Measurements from ENCODE around the gene OR52I2. TPM values are rescaled to one million over a fixed set of nuclear protein-coding genes. Genes with fewer than 3 reads are reported as not detected.

OR52I2 gene
- total RNA-seq, 4 donors from 2014 or later, result not detected

GRCh38 chr11:4642043-4642442, 60.5 kb downstream of the OR52I2 start:
- no peak for ATAC-seq (ENCODE audit: low FRiP score)
- DNase-seq (ENCODE audit: low spot score), result no peak
- TF ChIP-seq CTCF (IDR thresholded peaks at IDR 0.05), result no peak

Other genes with a start within 250 kb of the OR52I2 start
- gene OR52B4, start 213.4 kb upstream of the OR52I2 start, total RNA-seq, result not detected
- 10 to 100 TPM; 14.1 to 30.6 (median 17.3) TPM for gene TRIM21, start 188.0 kb upstream of the OR52I2 start, total RNA-seq
- gene OR52K2, start 132.4 kb upstream of the OR52I2 start, total RNA-seq, result not detected
- under 1 TPM in 1 of 4 donors, not detected in 3; 0.46 TPM for gene OR52K1, start 99.1 kb upstream of the OR52I2 start, total RNA-seq
- gene OR52M1, start 36.6 kb upstream of the OR52I2 start, total RNA-seq, result not detected
- not detected for gene OR52I1, start 12.3 kb downstream of the OR52I2 start, total RNA-seq
- gene TRIM68, start 26.5 kb downstream of the OR52I2 start, total RNA-seq, result 10 to 100 TPM in 2 of 4 donors, 1 to 10 TPM in 2; 7.0 to 18.0 (median 10.6) TPM
- gene OR51D1, start 55.7 kb downstream of the OR52I2 start, total RNA-seq, result not detected
- gene OR51E1, start 62.2 kb downstream of the OR52I2 start, total RNA-seq, result 1 to 10 TPM in 3 of 4 donors, under 1 TPM in 1; 0.60 to 8.7 (median 2.0) TPM
- under 1 TPM in 1 of 4 donors, not detected in 3; 0.19 TPM for gene OR51E2, start 116.1 kb downstream of the OR52I2 start, total RNA-seq
- not detected for gene MMP26, start 123.0 kb downstream of the OR52I2 start, total RNA-seq
- gene OR51F1, start 188.2 kb downstream of the OR52I2 start, total RNA-seq, result not detected
- not detected for gene OR52R1, start 222.6 kb downstream of the OR52I2 start, total RNA-seq
- gene OR51F2, start 239.6 kb downstream of the OR52I2 start, total RNA-seq, result not detected

All from omental fat pad (tissue), 4 donors.